ENCODE data around the gene KRT1.

DNA sequence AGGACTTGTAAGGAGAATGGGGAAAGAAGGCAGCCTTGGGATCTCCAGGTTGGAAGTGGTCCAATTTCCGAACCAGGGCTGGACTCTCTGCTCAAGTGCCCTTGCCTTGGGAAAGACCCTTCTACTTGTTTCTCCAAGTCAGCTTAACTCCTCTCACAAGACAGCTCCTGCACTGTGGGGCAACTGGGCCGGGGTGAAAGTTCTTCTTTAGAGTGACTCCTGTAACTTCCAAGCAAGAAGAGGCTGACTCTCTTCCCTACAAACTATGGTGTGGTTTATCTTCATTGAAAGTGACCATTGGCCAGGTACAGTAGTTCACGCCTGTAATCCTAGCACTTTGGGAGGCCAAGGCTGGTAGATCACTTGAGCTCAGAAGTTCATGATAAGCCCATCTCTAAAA, 13.7 kb downstream of the KRT1 start:
- no peak for TF ChIP-seq GATA3 (IDR thresholded peaks at IDR 0.05; ENCODE audit: low read depth, low read length)
- no peak for TF ChIP-seq GATA2 (IDR thresholded peaks at IDR 0.05; ENCODE audit: low read depth, low read length)
